HepG2 (cell line): ENCODE measurements around the gene SUSD3. TPM values are rescaled to one million over a fixed set of nuclear protein-coding genes. Genes with fewer than 3 reads are reported as not detected.

Source experiments
- ATF1 ChIP-seq: IDR thresholded peaks from 2 replicates; pipeline ENCODE4 v1.6.1; 2016; ENCODE audit warnings: mild to moderate bottlenecking, control low read depth
- HOXD1 ChIP-seq: sonication (generic); formaldehyde crosslinking; IDR thresholded peaks from 2 replicates; pipeline ENCODE4 v1.5.0; 2020; ENCODE audit warnings: missing genetic modification reagents
- MLLT10 ChIP-seq: sonication (generic); formaldehyde crosslinking; IDR thresholded peaks from 2 replicates; pipeline ENCODE4 v1.4.0; 2020; ENCODE audit warnings: missing genetic modification reagents
- NFE2 ChIP-seq: sonication (generic); formaldehyde crosslinking; IDR thresholded peaks from 2 replicates; pipeline ENCODE4 v1.4.0; 2020; ENCODE audit warnings: missing genetic modification reagents
- NFRKB ChIP-seq: fragments of 450-650 bp; IDR thresholded peaks from 2 replicates; pipeline ENCODE4 v1.6.1; 2017
- SRSF9 ChIP-seq: fragments of 200-400 bp; formaldehyde crosslinking; IDR thresholded peaks from 2 replicates; pipeline ENCODE4 v1.6.1; 2018; ENCODE audit warnings: borderline replicate concordance, mild to moderate bottlenecking, low read depth, low read length; ENCODE audit not compliant: insufficient read depth, poor library complexity, severe bottlenecking
- TARDBP ChIP-seq: sonication (generic); formaldehyde crosslinking; IDR thresholded peaks from 2 replicates; pipeline ENCODE4 v1.8.0; 2022; ENCODE audit warnings: mild to moderate bottlenecking, missing genetic modification reagents
- TSC22D2 ChIP-seq: sonication (generic); formaldehyde crosslinking; IDR thresholded peaks from 2 replicates; pipeline ENCODE4 v1.5.1; 2020; ENCODE audit warnings: missing genetic modification reagents, mild to moderate bottlenecking, borderline replicate concordance
- YY1 ChIP-seq: IDR thresholded peaks from 2 replicates; pipeline ENCODE4 v1.6.1; 2011; ENCODE audit warnings: low read length, low read depth, moderate library complexity, mild to moderate bottlenecking; ENCODE audit not compliant: insufficient read depth, insufficient replicate concordance
- ZNF264 ChIP-seq: sonication (generic); formaldehyde crosslinking; IDR thresholded peaks from 2 replicates; pipeline ENCODE4 v1.4.0; 2020; ENCODE audit warnings: missing genetic modification reagents
- ZNF329 ChIP-seq: sonication (generic); formaldehyde crosslinking; IDR thresholded peaks from 2 replicates; pipeline ENCODE4 v1.9.0; 2021; ENCODE audit warnings: low read depth, mild to moderate bottlenecking, missing genetic modification reagents
- ZNF670 ChIP-seq: sonication (generic); formaldehyde crosslinking; IDR thresholded peaks from 2 replicates; pipeline ENCODE4 v1.8.0; 2022; ENCODE audit warnings: mild to moderate bottlenecking, missing genetic modification reagents, borderline replicate concordance
- polyA plus RNA-seq, 8 experiments: library from polyadenylated mRNA; depleted of rRNA in 3 of 8; stranded (reverse) in 7 of 8; unstranded in 1 of 8; fragments of >200 nt; fragmentation: Illumina TruSeq in 4 of 8; extraction: Trizol in 4 of 8; gene quantifications; 2 replicates each; pipeline versions ENCODE4 v1.2.1 to v1.2.3, GENCODE V29; 2011 to 2016; ENCODE audit warnings: low read depth in 4 of 8, missing spikeins in 1 of 8, mixed read lengths in 1 of 8; ENCODE audit not compliant: insufficient read depth in 1 of 8
- total RNA-seq, 5 experiments: library from RNA; depleted of rRNA; stranded (reverse); fragments of >200 nt; fragmentation: Illumina TruSeq; extraction: Trizol; gene quantifications; 2 replicates each; pipeline ENCODE4 v1.2.3, GENCODE V29; 2016; ENCODE audit warnings: low read depth in 1 of 5
- TF ChIP-seq, protein P1 (sequence below): sonication (generic); formaldehyde crosslinking; IDR thresholded peaks from 2 replicates; pipeline ENCODE4 v1.4.0; 2020; ENCODE audit warnings: low read depth, mild to moderate bottlenecking, missing genetic modification reagents
- TF ChIP-seq, protein P2 (sequence below): sonication (generic); formaldehyde crosslinking; IDR thresholded peaks from 2 replicates; pipeline ENCODE4 v1.8.0; 2022; ENCODE audit warnings: missing genetic modification reagents, mild to moderate bottlenecking, inconsistent platforms, borderline replicate concordance
- TF ChIP-seq, protein P3 (sequence below): sonication (generic); formaldehyde crosslinking; IDR thresholded peaks from 2 replicates; pipeline ENCODE4 v1.8.0; 2022; ENCODE audit warnings: low read depth, missing genetic modification reagents
- TF ChIP-seq, protein P4 (sequence below): sonication (generic); formaldehyde crosslinking; IDR thresholded peaks from 2 replicates; pipeline ENCODE4 v1.9.0; 2021; ENCODE audit warnings: mild to moderate bottlenecking, missing genetic modification reagents
- TF ChIP-seq, protein P5 (sequence below): sonication (generic); formaldehyde crosslinking; IDR thresholded peaks from 2 replicates; pipeline ENCODE4 v1.8.1; 2023; ENCODE audit warnings: mild to moderate bottlenecking, missing genetic modification reagents, borderline replicate concordance

Gene SUSD3
- total and polyA plus RNA-seq, 2 of the 13 experiments (the other 11 are each of a cell fraction or from before 2014, with no cell fraction given): 7.0 to 9.1 TPM

DNA sequence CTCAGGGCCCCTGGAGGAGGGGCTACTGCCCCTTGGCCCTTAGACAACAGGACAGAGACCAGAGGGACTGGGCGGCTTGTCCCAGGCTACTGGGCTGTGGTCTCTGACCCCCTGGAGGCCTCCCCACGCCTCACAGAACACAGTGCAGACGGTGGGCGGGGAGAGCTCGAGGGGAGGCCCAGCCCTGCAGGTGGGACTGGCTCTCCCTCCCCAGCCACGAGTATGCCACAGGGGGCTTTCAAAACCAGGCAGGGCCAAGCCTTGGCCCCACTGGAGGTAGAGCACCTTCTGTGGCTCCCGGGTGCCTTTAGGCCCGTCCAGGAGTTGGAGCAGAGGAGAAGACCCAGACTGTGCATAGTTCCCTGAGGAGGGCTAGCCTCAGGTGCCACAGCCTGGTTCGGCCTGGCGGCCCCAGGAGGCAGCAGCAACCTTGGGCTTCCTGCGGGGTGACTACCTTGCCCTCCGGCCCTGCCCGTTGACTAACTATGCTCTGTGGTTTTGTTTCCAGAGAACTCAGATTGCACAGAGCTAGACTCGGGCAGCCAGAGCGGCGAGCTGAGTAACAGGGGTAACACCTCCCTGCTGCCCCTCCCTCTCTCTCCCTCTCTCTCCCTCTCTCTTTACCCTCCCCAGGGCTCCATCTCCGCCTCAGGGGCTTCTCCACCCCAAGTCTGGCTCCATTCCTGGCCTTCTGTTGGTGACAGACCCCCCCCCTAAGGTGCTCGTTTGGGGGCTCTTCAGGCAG, 53.0 kb downstream of the SUSD3 start (continued):
- TF ChIP-seq TSC22D2 (CRISPR knock-in tag) (no peak), ZNF264 (CRISPR knock-in tag) (no peak), ATF1 (CRISPR knock-in tag) (no peak), YY1 (no peak), MLLT10 (no peak), HOXD1 (no peak), ZNF329 (CRISPR knock-in tag) (0 out of 2 replicates have a peak, but pooled peaks have one; percentile 28), ZNF670 (no peak), TARDBP (CRISPR knock-in tag) (no peak), NFE2 (CRISPR knock-in tag) (no peak), NFRKB (no peak), SRSF9 (no peak)
- TF ChIP-seq, protein P1, sequence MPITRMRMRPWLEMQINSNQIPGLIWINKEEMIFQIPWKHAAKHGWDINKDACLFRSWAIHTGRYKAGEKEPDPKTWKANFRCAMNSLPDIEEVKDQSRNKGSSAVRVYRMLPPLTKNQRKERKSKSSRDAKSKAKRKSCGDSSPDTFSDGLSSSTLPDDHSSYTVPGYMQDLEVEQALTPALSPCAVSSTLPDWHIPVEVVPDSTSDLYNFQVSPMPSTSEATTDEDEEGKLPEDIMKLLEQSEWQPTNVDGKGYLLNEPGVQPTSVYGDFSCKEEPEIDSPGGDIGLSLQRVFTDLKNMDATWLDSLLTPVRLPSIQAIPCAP: no peak
- TF ChIP-seq, protein P2, sequence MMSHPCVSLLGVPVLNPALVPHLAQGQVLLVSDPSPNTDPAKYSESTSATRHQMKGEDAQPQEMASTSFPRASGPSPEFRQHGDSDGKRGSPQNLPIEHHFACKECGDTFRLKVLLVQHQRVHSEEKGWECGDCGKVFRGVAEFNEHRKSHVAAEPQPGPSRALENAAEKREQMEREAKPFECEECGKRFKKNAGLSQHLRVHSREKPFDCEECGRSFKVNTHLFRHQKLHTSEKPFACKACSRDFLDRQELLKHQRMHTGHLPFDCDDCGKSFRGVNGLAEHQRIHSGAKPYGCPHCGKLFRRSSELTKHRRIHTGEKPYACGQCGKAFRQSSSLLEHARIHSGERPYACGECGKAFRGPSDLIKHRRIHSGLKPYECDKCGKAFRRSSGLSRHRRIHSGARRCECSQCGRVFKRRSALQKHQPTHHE (CRISPR knock-in tag): no peak
- TF ChIP-seq, protein P3, sequence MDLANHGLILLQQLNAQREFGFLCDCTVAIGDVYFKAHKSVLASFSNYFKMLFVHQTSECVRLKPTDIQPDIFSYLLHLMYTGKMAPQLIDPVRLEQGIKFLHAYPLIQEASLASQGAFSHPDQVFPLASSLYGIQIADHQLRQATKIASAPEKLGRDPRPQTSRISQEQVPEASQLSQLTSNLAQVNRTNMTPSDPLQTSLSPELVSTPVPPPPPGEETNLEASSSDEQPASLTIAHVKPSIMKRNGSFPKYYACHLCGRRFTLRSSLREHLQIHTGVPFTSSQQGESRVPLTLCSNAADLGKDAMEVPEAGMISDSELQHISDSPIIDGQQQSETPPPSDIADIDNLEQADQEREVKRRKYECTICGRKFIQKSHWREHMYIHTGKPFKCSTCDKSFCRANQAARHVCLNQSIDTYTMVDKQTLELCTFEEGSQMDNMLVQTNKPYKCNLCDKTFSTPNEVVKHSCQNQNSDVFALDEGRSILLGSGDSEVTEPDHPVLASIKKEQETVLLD: no peak
- TF ChIP-seq, protein P4, sequence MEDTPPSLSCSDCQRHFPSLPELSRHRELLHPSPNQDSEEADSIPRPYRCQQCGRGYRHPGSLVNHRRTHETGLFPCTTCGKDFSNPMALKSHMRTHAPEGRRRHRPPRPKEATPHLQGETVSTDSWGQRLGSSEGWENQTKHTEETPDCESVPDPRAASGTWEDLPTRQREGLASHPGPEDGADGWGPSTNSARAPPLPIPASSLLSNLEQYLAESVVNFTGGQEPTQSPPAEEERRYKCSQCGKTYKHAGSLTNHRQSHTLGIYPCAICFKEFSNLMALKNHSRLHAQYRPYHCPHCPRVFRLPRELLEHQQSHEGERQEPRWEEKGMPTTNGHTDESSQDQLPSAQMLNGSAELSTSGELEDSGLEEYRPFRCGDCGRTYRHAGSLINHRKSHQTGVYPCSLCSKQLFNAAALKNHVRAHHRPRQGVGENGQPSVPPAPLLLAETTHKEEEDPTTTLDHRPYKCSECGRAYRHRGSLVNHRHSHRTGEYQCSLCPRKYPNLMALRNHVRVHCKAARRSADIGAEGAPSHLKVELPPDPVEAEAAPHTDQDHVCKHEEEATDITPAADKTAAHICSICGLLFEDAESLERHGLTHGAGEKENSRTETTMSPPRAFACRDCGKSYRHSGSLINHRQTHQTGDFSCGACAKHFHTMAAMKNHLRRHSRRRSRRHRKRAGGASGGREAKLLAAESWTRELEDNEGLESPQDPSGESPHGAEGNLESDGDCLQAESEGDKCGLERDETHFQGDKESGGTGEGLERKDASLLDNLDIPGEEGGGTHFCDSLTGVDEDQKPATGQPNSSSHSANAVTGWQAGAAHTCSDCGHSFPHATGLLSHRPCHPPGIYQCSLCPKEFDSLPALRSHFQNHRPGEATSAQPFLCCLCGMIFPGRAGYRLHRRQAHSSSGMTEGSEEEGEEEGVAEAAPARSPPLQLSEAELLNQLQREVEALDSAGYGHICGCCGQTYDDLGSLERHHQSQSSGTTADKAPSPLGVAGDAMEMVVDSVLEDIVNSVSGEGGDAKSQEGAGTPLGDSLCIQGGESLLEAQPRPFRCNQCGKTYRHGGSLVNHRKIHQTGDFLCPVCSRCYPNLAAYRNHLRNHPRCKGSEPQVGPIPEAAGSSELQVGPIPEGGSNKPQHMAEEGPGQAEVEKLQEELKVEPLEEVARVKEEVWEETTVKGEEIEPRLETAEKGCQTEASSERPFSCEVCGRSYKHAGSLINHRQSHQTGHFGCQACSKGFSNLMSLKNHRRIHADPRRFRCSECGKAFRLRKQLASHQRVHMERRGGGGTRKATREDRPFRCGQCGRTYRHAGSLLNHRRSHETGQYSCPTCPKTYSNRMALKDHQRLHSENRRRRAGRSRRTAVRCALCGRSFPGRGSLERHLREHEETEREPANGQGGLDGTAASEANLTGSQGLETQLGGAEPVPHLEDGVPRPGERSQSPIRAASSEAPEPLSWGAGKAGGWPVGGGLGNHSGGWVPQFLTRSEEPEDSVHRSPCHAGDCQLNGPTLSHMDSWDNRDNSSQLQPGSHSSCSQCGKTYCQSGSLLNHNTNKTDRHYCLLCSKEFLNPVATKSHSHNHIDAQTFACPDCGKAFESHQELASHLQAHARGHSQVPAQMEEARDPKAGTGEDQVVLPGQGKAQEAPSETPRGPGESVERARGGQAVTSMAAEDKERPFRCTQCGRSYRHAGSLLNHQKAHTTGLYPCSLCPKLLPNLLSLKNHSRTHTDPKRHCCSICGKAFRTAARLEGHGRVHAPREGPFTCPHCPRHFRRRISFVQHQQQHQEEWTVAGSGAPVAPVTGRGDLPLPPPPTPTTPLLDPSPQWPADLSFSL (CRISPR knock-in tag): no peak
- TF ChIP-seq, protein P5, sequence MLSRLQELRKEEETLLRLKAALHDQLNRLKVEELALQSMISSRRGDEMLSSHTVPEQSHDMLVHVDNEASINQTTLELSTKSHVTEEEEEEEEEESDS (CRISPR knock-in tag): no peak
